NCI-H1930 (cell line): ENCODE data around the gene FOXP2.
"Not testable (repeated sequence)": the region's sequence is repeated elsewhere in the genome, so short reads cannot be mapped to it uniquely, and the experiment has no call there.

Experiments
- DNase-seq, 2 experiments: peaks; one replicate each; lab custom pipeline; 2025; lab: John Stamatoyannopoulos, UW

The FOXP2 gene

DNA sequence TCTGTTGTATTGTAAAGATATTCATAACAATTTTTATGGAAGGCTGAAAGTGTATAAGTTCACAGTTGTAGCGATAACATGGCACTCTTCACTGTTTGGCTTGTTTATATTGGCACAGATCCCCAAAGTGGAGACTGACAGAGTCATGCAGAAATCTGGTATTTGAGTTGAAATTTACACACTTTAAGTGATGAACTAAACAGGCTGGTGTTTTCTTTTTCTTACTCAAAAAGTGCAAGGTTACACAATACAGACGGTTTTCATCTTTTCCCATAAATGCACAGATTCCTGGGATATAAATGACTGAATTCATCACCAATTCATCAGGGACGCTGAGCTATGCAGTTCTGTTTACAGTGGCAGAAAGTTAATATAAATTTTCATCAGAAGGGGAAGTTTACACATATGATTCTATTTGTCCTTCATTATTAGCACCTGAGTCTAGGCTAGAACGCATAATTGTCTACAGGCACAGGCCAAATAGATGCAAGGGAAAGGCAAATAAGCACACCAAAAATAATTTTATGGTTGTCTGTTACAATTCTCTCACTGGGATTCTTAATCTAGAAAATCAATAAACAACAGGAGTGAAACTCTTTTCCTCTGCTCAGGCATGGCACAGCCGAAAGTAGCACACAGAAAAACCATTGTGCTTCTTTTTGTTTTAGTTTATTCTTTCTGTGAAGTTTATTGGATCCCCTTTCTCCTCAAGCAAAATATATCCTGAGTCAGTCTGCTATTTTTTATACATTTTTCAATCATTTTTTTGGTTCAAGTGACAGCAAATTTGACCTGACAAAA, 88.0 kb downstream of the FOXP2 start:
- peak; percentile 52 to 67 for DNase-seq

DNA sequence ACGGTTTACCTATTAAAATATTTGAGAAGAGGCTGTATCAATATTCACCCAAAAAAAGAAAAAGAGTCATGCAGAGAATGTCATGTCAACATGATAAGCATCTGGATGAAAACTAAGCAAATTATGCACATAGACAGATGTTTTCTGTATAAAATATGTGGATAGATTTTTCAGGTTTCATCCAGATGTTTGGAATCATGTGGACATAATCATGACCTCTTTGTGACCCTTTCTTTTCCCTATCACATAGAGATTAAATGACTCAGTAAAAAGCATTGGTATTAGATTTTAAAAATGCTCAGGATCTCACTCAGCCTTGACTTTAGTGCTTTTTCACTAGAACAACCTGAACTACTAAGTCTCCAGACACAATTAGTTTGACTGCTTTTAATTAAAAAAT, 90.0 kb downstream of the FOXP2 start:
- DNase-seq: no peak

GRCh38 chr7:114507381-114507780, 92.8 kb downstream of the FOXP2 start:
- no peak for DNase-seq

GRCh38 chr7:114508086-114508485, 93.5 kb downstream of the FOXP2 start:
- DNase-seq: no peak

DNA sequence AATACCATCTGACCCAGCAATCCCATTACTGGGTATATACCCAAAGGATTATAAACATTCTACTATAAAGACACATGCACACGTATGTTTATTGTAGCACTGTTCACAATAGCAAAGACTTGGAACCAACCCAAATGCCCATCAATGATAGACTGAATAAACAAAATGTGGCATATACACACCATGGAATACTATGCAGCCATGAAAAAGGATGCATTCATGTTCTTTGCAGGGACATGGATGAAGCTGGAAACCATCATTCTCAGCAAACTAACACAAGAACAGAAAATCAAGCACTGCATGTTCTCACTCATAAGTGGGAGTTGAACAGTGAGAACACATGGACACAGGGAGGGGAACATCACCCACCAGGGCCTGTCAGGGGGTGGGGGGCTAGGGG, 96.2 kb downstream of the FOXP2 start:
- not testable (repeated sequence) for DNase-seq

DNA sequence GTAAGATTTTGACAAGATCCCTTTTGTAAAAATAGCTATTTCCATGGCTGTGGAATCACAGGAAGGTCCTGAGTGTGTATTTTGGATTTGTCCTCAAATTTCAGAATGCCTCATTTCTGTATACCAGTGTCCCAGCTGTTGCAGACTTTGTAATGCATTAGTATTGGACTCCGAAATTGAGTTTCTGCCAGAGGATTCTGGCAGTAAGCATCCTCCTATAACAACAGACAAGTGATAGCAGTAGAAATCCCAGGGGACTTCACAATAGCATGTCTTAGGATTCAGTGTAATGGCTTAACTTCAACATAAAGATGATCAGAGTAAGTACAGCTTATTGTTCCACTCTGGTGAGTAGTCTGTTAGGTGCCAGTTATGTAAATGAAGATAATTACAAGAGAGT, 104.6 kb downstream of the FOXP2 start:
- DNase-seq: no peak

GRCh38 chr7:114522081-114522480, 107.5 kb downstream of the FOXP2 start:
- DNase-seq: no peak

DNA sequence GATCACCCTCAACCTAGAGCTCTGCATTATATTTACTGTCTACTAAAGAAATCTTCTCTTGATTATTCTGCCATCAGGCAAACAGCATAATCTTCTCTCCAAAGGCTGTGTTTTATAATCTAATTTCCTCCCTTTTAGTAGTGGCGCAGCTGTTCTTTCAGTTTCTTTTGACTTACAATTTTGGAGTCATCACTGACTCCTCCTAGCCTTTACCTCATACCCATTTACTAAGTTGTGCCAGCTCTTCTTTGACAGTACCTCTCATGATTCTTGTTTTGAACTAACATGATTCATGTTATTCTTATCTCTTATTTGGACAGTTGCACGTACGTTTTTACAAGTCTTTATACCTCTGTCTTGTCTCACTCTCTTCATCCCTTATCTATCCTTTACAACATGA, 113.0 kb downstream of the FOXP2 start:
- DNase-seq: no peak

- DNase-seq: no peak
These were observed 115.5 kb downstream of the FOXP2 start for GRCh38 chr7:114530057-114530611.

GRCh38 chr7:114531326-114531725, 116.7 kb downstream of the FOXP2 start:
- no peak for DNase-seq

DNA sequence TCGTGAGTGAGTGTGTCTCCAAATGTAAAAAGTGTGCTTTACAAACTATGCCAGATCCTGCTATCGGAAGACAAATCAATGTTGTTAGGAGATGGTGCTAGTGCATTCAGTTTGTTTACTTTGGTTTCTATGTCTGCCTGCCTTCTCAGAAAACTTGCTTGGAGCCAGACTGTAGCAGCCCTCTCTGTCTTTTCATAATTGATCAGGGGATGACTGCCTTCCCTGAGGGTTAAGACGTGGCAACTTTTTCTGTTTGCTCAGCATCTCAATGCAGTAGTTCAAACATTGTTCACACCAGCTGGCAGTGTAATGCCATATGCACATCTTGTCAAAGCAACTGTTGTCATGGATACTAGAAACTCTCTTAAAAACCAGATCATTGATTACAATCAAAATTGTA, 118.5 kb downstream of the FOXP2 start:
- DNase-seq: no peak

- DNase-seq: no peak
These were observed 120.3 kb downstream of the FOXP2 start for GRCh38 chr7:114534953-114535352.

DNA sequence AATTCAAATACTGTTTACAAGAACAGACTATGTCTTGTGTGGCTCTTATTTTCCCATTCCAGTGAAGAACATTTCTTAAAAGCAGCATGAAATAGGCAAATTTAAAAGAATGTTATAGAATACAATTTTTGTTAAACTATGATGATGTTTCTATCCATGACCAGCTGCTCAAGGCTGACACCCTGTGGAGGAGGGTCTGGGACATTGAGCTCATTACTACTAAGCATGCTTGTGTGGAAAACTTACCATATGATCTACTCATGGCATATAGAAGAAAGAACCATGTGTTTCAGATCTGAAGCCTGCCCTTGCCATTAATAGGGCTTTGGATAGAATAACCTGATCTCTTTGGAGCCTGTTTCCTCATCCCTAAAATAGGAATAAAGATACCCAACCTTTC, 125.0 kb downstream of the FOXP2 start:
- DNase-seq: no peak

GRCh38 chr7:114540291-114540690, 125.7 kb downstream of the FOXP2 start:
- DNase-seq: no peak

DNA sequence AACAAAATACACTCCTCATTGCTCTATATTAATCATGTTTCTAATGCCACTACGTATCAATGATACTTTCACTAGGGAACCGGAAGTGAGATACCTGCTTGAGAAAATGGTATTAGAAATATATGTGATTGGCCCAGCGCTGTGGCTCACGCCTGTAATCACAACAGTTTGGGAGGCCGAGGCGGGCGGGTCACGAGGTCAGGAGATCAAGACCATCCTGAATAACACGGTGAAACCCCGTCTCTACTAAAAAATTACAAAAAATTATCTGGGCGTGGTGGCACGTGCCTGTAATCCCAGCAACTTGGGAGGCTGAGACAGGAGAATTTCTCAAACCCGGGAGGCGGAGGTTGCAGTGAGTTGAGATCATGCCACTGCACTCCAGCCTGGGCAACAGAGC, 132.7 kb downstream of the FOXP2 start:
- DNase-seq: not testable (repeated sequence)

GRCh38 chr7:114548081-114548980, 133.7 kb downstream of the FOXP2 start:
- no peak for DNase-seq

DNA sequence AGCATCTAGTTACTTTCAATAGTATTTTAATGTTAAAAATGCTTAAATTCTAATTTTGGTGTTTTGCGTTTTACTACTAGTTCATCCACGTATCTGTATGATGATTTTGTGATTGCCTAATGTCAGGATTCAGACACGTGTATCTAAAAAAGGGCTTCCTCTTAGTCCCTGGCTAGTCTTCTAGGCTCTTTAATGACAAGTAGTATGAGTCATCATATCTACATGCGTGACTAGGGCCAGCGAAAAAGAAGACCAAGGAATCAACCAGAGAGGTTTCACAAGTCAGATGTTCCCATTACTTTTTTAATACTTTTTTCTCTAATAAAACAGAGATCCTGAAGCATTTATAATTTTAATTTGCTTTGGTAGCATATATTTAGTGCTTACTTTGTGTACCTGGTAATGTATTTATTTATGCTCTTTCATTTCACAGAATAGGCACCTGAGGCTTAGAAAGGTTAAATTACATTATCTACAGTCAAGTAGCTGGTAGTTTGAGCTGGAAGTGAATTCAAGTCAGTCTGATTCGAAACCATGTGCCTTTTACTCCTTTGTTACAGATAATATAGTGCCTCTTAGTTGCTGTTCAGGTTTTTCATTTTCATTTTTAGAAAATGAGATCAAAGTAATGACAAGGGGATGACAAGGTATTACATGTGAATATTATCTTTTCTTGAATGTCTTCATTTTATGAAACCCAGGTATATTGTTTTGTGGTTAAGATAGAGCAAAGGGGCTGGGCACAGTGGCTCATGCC, 140.3 kb downstream of the FOXP2 start:
- DNase-seq: no peak

DNA sequence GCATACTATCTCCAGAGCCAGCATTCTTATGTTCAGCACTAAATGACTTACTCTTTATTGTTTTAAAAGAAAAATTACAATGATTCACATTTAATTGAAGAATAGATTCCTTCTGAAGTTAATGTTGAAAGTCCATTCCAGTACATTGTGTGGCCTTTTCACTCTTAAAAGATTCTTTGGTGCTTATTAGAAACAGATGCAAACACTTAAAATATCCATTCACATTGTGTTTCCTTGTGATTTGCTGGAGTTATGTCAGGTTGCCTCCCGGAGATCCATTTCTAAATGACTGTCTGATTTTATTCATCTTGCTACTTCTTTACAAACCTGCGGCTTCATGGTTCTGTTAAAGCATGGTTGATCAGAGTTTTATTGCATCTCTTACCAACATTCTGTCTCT, 152.8 kb downstream of the FOXP2 start:
- no peak for DNase-seq

DNA sequence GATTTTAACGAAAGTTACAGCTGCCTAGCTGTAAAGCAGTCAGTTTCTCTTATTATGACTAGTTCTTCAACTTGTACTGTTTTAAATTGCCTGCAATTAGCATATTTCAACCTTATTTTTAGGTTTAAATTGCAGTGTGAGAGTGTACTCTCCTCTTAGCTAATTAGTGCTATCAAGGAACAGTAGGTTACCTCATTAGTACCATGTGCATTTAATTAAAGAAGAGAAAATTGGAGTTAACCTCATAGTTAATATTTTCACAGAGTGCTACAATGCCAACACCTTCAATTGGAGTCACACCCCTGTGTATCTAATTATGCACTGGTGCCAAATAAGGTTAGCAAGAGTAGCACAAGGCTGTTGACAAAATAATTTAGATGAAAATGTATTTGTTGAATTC, 154.6 kb downstream of the FOXP2 start:
- DNase-seq: no peak

GRCh38 chr7:114574384-114574783, 159.8 kb downstream of the FOXP2 start:
- no peak for DNase-seq

- DNase-seq: no peak
These were observed 160.5 kb downstream of the FOXP2 start for GRCh38 chr7:114575098-114575497.

GRCh38 chr7:114580963-114581362, 166.3 kb downstream of the FOXP2 start:
- DNase-seq: not testable (repeated sequence)
